IMR-90 (cell line): ENCODE measurements around the gene DISC1. TPM values are rescaled to one million over a fixed set of nuclear protein-coding genes. Genes with fewer than 3 reads are reported as not detected.

ENCODE experiments used
- ATAC-seq: fragments of 200-7000 bp; cut with Tn5 transposase; 2 replicates; pipeline ENCODE4 v1.9.1; 2020; ENCODE audit warnings: low read depth, mild to moderate bottlenecking, moderate library complexity
- BruUV-seq: library from RNA; stranded (reverse); fragments of 400-500 nt; replicated peaks from 2 replicates; lab custom pipeline; 2021; lab: Mats Ljungman, UMichigan
- CTCF ChIA-PET: fragments of 300-600 bp; formaldehyde crosslinking; extraction: SDS; loops from one replicate; lab custom pipeline; 2021; ENCODE audit warnings: antibody characterized with exemption; lab: Yijun Ruan, JAX
- POLR2A ChIA-PET: fragments of 300-600 bp; sonication (Branson Sonifier 250); formaldehyde crosslinking; loops from one replicate; lab custom pipeline; 2022; ENCODE audit warnings: antibody characterized with exemption; ENCODE audit not compliant: unreplicated experiment; lab: Charles Lee
- DNase-seq: peaks from one replicate; pipeline ENCODE4 v3.0.0; 2013
- H2AFZ ChIP-seq: replicated peaks from 2 replicates; pipeline ENCODE3; 2013; ENCODE audit warnings: low read length, mild to moderate bottlenecking; ENCODE audit not compliant: poor library complexity
- H2AK5ac ChIP-seq: 2 replicates; pipeline ENCODE4 v1.6.1; 2013; ENCODE audit warnings: low read depth, low read length, inconsistent platforms
- H2AK9ac ChIP-seq: replicated peaks from 2 replicates; pipeline ENCODE3; 2013; ENCODE audit warnings: mild to moderate bottlenecking, low read depth, low read length, moderate library complexity; ENCODE audit not compliant: poor library complexity
- H2BK120ac ChIP-seq: 2 replicates; pipeline ENCODE4 v1.6.1; 2013; ENCODE audit warnings: low read depth, low read length, inconsistent platforms
- H2BK15ac ChIP-seq: 3 replicates; pipeline ENCODE4 v1.6.1; 2013; ENCODE audit warnings: low read depth, low read length, inconsistent platforms
- H2BK20ac ChIP-seq: 2 replicates; pipeline ENCODE4 v1.6.1; 2013; ENCODE audit warnings: low read depth, mild to moderate bottlenecking, inconsistent platforms, low read length, moderate library complexity
- H2BK5ac ChIP-seq: 2 replicates; pipeline ENCODE4 v1.6.1; 2013; ENCODE audit warnings: mild to moderate bottlenecking, low read depth, low read length, inconsistent platforms; ENCODE audit not compliant: poor library complexity, severe bottlenecking
- H3K14ac ChIP-seq: replicated peaks from 2 replicates; pipeline ENCODE4 v1.6.1; 2013; ENCODE audit warnings: low read depth, low read length, inconsistent platforms
- H3K18ac ChIP-seq: 2 replicates; pipeline ENCODE4 v1.6.1; 2013; ENCODE audit warnings: low read depth, low read length, control low read depth
- H3K23ac ChIP-seq: 2 replicates; pipeline ENCODE4 v1.6.1; 2013; ENCODE audit warnings: low read depth, low read length, inconsistent platforms
- H3K27ac ChIP-seq: 2 replicates; pipeline ENCODE4 v1.5.1; 2013; ENCODE audit warnings: mild to moderate bottlenecking, control low read depth, low read length; ENCODE audit not compliant: insufficient read depth
- H3K27me3 ChIP-seq: 2 replicates; pipeline ENCODE4 v1.6.1; 2013; ENCODE audit warnings: low read length; ENCODE audit not compliant: control insufficient read depth, insufficient read depth
- H3K36me3 ChIP-seq: 2 replicates; pipeline ENCODE4 v1.6.1; 2013; ENCODE audit warnings: low read length, mixed read lengths; ENCODE audit not compliant: control insufficient read depth, insufficient read depth
- H3K4ac ChIP-seq: 2 replicates; pipeline ENCODE4 v1.6.1; 2013; ENCODE audit warnings: low read depth, low read length, inconsistent platforms
- H3K4me1 ChIP-seq: 2 replicates; pipeline ENCODE4 v1.6.1; 2013; ENCODE audit warnings: low read length, mixed read lengths; ENCODE audit not compliant: control insufficient read depth, insufficient read depth
- H3K4me2 ChIP-seq: 2 replicates; pipeline ENCODE4 v1.6.1; 2013; ENCODE audit warnings: low read depth, mild to moderate bottlenecking, control low read depth, low read length, moderate library complexity
- H3K4me3 ChIP-seq: 2 replicates; pipeline ENCODE4 v1.5.1; 2013; ENCODE audit warnings: low read depth, mild to moderate bottlenecking, control low read depth, low read length, moderate library complexity; ENCODE audit not compliant: insufficient read depth
- H3K56ac ChIP-seq: 2 replicates; pipeline ENCODE4 v1.6.1; 2013; ENCODE audit warnings: low read length, inconsistent platforms; ENCODE audit not compliant: insufficient read depth; ENCODE audit errors: extremely low read depth
- H3K79me1 ChIP-seq, 2 experiments: 2 replicates each; pipeline ENCODE4 v1.6.1; 2013; ENCODE audit warnings: low read length in 2 of 2, inconsistent platforms in 1 of 2, low read depth in 1 of 2
- H3K9ac ChIP-seq: 2 replicates; pipeline ENCODE4 v1.6.1; 2013; ENCODE audit warnings: low read depth, low read length, control low read depth
- H3K9me1 ChIP-seq: 2 replicates; pipeline ENCODE4 v1.6.1; 2013; ENCODE audit warnings: low read length, inconsistent platforms; ENCODE audit not compliant: insufficient read depth
- H3K9me3 ChIP-seq: 2 replicates; pipeline ENCODE4 v1.6.1; 2013; ENCODE audit warnings: low read length; ENCODE audit not compliant: control insufficient read depth, insufficient read depth
- H4K20me1 ChIP-seq: 2 replicates; pipeline ENCODE4 v1.6.1; 2013; ENCODE audit warnings: low read length, inconsistent platforms; ENCODE audit not compliant: insufficient read depth
- H4K5ac ChIP-seq: 2 replicates; pipeline ENCODE4 v1.6.1; 2013; ENCODE audit warnings: mild to moderate bottlenecking, low read depth, low read length, control low read depth
- H4K8ac ChIP-seq, 2 experiments: 2 replicates each; pipeline ENCODE4 v1.6.1; 2013; ENCODE audit warnings: low read depth in 2 of 2, low read length in 2 of 2, control low read depth in 1 of 2, inconsistent platforms in 1 of 2
- H4K91ac ChIP-seq: 2 replicates; pipeline ENCODE4 v1.6.1; 2013; ENCODE audit warnings: low read depth, low read length, inconsistent platforms; ENCODE audit not compliant: insufficient read depth
- BHLHE40 ChIP-seq: fragments of 150-350 bp; IDR thresholded peaks from 2 replicates; pipeline ENCODE4 v1.6.1; 2016; ENCODE audit warnings: mild to moderate bottlenecking, low read depth, low read length
- CEBPB ChIP-seq: IDR thresholded peaks from 2 replicates; pipeline ENCODE4 v1.6.1; 2012; ENCODE audit warnings: low read depth, low read length, improper control_type of control experiment
- FOS ChIP-seq: fragments of 150-350 bp; IDR thresholded peaks from 2 replicates; pipeline ENCODE4 v1.6.1; 2016; ENCODE audit warnings: low read depth, low read length
- POLR2A ChIP-seq: IDR thresholded peaks from 2 replicates; pipeline ENCODE4 v1.6.1; 2012; ENCODE audit warnings: mild to moderate bottlenecking, low read depth, low read length
- SMC3 ChIP-seq: fragments of 150-350 bp; IDR thresholded peaks from 2 replicates; pipeline ENCODE4 v1.6.1; 2016; ENCODE audit warnings: low read depth, mild to moderate bottlenecking, antibody characterized with exemption, low read length, moderate library complexity
- WGBS, 2 experiments: methylation state at CpG; one replicate each; pipeline versions ENCODE4 v1.1.5 to v1.1.7; 2013; ENCODE audit warnings: missing lambda C conversion rate in 2 of 2; ENCODE audit not compliant: insufficient read length in 1 of 2; ENCODE audit errors: extremely low coverage in 2 of 2; 5-methylcytosine and 5-hydroxymethylcytosine counted together
- dilution Hi-C: fragments of 300-500 bp; cut with HindIII; formaldehyde crosslinking; loops from one replicate; pipeline ENCODE4 v1.14.3; 2018; ENCODE audit warnings: low sequenced_read_pairs; ENCODE audit not compliant: unreplicated experiment
- in situ Hi-C: fragments of 300-500 bp; cut with MboI; formaldehyde crosslinking; loops from 3 replicates; pipeline ENCODE4 v1.14.3; 2019; ENCODE audit warnings: low sequenced_read_pairs, inconsistent platforms, mixed read lengths
- intact Hi-C: fragments of 100-400 bp; cut with micrococcal nuclease; formaldehyde crosslinking; loops from 2 replicates; pipeline ENCODE4 v1.10.0; 2022
- polyA plus RNA-seq, 3 experiments: library from polyadenylated mRNA; depleted of rRNA; stranded (reverse); fragments of >200 nt; gene quantifications; 2 replicates each; pipeline ENCODE4 v1.2.3, GENCODE V29; 2012; ENCODE audit warnings: low replicate concordance in 1 of 3
- total RNA-seq: library from RNA; depleted of rRNA; stranded (reverse); fragments of >200 nt; gene quantifications from 2 replicates; pipeline ENCODE4 v1.2.3, GENCODE V29; 2012
- TF ChIP-seq, protein P1 (sequence below): conservative IDR thresholded peaks from 2 replicates; pipeline ENCODE4 v1.5.1; 2012; ENCODE audit warnings: mild to moderate bottlenecking, low read depth, low read length, improper control_type of control experiment

The DISC1 gene
- total and polyA plus RNA-seq, 2 of the 4 experiments (the other 2 are of a cell fraction): 2.2 to 7.0 TPM

DNA sequence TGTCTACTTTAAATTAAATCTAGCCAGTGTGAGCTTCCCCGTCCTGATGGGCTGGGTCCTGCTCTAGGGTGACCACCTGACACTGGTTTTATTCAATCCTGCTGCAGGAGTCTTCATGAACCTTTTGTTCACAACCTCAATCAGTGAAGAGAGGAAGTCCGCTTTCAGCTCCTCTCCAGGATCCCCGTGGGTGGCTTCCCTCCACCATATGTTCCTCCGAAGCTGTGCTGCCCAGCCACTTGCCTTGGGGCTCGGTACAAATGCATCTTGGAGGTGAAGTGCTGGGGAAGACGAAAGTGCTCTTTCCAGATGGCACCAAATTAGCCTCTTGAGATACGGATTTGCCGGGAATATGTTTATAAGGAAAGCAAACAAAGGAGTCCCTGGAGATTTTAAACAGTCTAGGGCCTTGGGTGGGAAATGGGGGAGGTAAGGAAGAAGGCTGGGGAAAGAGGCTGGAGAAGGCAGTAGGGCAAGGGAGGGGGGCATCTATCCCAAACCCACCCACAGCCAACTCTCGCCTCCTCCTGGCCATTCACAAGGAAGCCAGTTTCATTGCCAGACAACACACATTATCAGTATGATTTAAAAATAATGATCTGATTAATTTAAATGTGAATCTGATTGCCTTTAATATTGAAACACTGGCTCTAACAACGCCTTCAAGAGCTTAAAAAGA lies 430.8 kb downstream of the DISC1 start:
- in situ Hi-C loops: no loop called here
- BruUV-seq: no TSS peak
- DNase-seq (no peak), ATAC-seq (no peak)
- Histone ChIP-seq H3K9me1 (0 out of 2 replicates have a peak, but pooled peaks cover 3% of the 10 kb centered on the region), H3K23ac (no peak overlapping the region), H2BK15ac (no peak overlapping the region), H3K36me3 (no peaks in the 10 kb centered on the region), H3K4ac (no peak overlapping the region), H4K8ac (no peak overlapping the region), H3K14ac (no peak overlapping the region), H2AFZ (no peak overlapping the region), H3K27me3 (no peaks in the 10 kb centered on the region), H2AK9ac (no peak overlapping the region), H2BK120ac (no peak overlapping the region), H4K20me1 (no peaks in the 10 kb centered on the region), H4K91ac (no peak overlapping the region), H2AK5ac (no peak overlapping the region), H3K27ac (no peak overlapping the region), H3K4me1 (no peaks in the 10 kb centered on the region), H2BK5ac (no peak overlapping the region), H3K4me3 (no peak overlapping the region), H3K56ac (no peak overlapping the region), H3K9ac (no peak overlapping the region), H3K79me1 (no peaks in the 10 kb centered on the region), H2BK20ac (no peak overlapping the region), H4K5ac (no peak overlapping the region), H3K9me3 (no peaks in the 10 kb centered on the region), H3K4me2 (no peak overlapping the region), H3K18ac (no peak overlapping the region)
- POLR2A ChIA-PET: no interaction called here
- intact Hi-C loops: no loop called here
- 20% methylated on average over 1 of the region's 10 CpGs; no CpG with 5 or more reads in 1 of the 2 experiments for WGBS, 2 experiments
- CTCF ChIA-PET: interaction anchor here (0.5 to 1.0 kb wide), 3 partner anchors 10 to 189 kb away, joined by 3 to 5 read pairs (median 4); no protein-coding TSS in a partner anchor
- dilution Hi-C loops: no loop called here
- TF ChIP-seq, protein P1, sequence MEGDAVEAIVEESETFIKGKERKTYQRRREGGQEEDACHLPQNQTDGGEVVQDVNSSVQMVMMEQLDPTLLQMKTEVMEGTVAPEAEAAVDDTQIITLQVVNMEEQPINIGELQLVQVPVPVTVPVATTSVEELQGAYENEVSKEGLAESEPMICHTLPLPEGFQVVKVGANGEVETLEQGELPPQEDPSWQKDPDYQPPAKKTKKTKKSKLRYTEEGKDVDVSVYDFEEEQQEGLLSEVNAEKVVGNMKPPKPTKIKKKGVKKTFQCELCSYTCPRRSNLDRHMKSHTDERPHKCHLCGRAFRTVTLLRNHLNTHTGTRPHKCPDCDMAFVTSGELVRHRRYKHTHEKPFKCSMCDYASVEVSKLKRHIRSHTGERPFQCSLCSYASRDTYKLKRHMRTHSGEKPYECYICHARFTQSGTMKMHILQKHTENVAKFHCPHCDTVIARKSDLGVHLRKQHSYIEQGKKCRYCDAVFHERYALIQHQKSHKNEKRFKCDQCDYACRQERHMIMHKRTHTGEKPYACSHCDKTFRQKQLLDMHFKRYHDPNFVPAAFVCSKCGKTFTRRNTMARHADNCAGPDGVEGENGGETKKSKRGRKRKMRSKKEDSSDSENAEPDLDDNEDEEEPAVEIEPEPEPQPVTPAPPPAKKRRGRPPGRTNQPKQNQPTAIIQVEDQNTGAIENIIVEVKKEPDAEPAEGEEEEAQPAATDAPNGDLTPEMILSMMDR: no peak
- TF ChIP-seq FOS (no peak), CEBPB (no peak), BHLHE40 (no peak), POLR2A (no peak), SMC3 (no peak)
